K562 (cell line): ENCODE measurements around the gene PDK3.

Source experiments
- CBX5 ChIP-seq: IDR thresholded peaks from 2 replicates; pipeline ENCODE4 v1.6.1; 2014; ENCODE audit warnings: low read depth, borderline replicate concordance
- CTCF ChIP-seq, 3 experiments: IDR thresholded peaks in 2 of 3; conservative IDR thresholded peaks in 1 of 3; 2 replicates each; pipeline ENCODE4 v1.5.1; 2011 to 2012; ENCODE audit warnings: low read length in 3 of 3, mild to moderate bottlenecking in 3 of 3, control low read depth in 2 of 3, improper control_type of control experiment in 1 of 3, inconsistent platforms in 1 of 3, low read depth in 1 of 3, mixed read lengths in 1 of 3, moderate library complexity in 1 of 3; ENCODE audit not compliant: insufficient read depth in 2 of 3
- FOS ChIP-seq: IDR thresholded peaks from 3 replicates; pipeline ENCODE4 v1.6.1; 2011; ENCODE audit not compliant: insufficient read length; ENCODE audit errors: extremely low read depth
- HNRNPL ChIP-seq: fragments of 200-400 bp; formaldehyde crosslinking; IDR thresholded peaks from 2 replicates; pipeline ENCODE4 v1.6.1; 2017; ENCODE audit warnings: low read depth, mild to moderate bottlenecking, low read length
- MXD1 ChIP-seq: fragments of 250-450 bp; sonication (Bioruptor Pico); IDR thresholded peaks from 2 replicates; pipeline ENCODE4 v1.8.0; 2021; ENCODE audit warnings: borderline replicate concordance, mild to moderate bottlenecking, moderate library complexity; ENCODE audit not compliant: poor library complexity, severe bottlenecking
- PBX2 ChIP-seq, 2 experiments: IDR thresholded peaks in 1 of 2; conservative IDR thresholded peaks in 1 of 2; 2 replicates each; pipeline ENCODE4 v1.6.1; 2016; ENCODE audit warnings: low read depth in 2 of 2, mild to moderate bottlenecking in 1 of 2, missing compliant biosample characterization in 1 of 2, missing genetic modification characterization in 1 of 2, moderate library complexity in 1 of 2
- SIN3A ChIP-seq, 2 experiments: fragments of 150-350 bp in 1 of 2; IDR thresholded peaks; 2 replicates each; pipeline ENCODE4 v1.6.1; 2011 to 2016; ENCODE audit warnings: borderline replicate concordance in 2 of 2, low read depth in 2 of 2, low read length in 2 of 2, mild to moderate bottlenecking in 2 of 2, moderate library complexity in 2 of 2; ENCODE audit not compliant: control insufficient read depth in 1 of 2
- TAF1 ChIP-seq: IDR thresholded peaks from 2 replicates; pipeline ENCODE4 v1.6.1; 2011; ENCODE audit warnings: mild to moderate bottlenecking, low read length, moderate library complexity; ENCODE audit not compliant: insufficient read depth, control insufficient read depth, severe bottlenecking; ENCODE audit errors: extremely low read depth
- UBTF ChIP-seq, 2 experiments: IDR thresholded peaks; 2 replicates each; pipeline ENCODE4 v1.6.1; 2012; ENCODE audit warnings: improper control_type of control experiment in 2 of 2, low read depth in 2 of 2, low read length in 2 of 2, borderline replicate concordance in 1 of 2
- ZNF124 ChIP-seq: sonication (generic); formaldehyde crosslinking; IDR thresholded peaks from 2 replicates; pipeline ENCODE4 v1.8.1; 2022; ENCODE audit warnings: missing genetic modification reagents
- ZNF23 ChIP-seq: fragments of 250-450 bp; sonication (Bioruptor Pico); IDR thresholded peaks from 2 replicates; pipeline ENCODE4 v1.4.0; 2020; ENCODE audit warnings: mild to moderate bottlenecking
- ZNF280A ChIP-seq: fragments of 450-650 bp; IDR thresholded peaks from 2 replicates; pipeline ENCODE4 v1.6.1; 2018; ENCODE audit warnings: mild to moderate bottlenecking, low read depth; ENCODE audit not compliant: partially characterized antibody
- ZNF318 ChIP-seq, 2 experiments: fragments of 450-650 bp; IDR thresholded peaks; 2 replicates each; pipeline ENCODE4 v1.6.1; 2016; ENCODE audit warnings: mild to moderate bottlenecking in 2 of 2, borderline replicate concordance in 1 of 2, low read depth in 1 of 2, moderate library complexity in 1 of 2
- ZNF75A ChIP-seq: fragments of 450-650 bp; formaldehyde crosslinking; IDR thresholded peaks from 2 replicates; pipeline ENCODE4 v1.4.0; 2020; ENCODE audit warnings: mild to moderate bottlenecking

- TF ChIP-seq UBTF (IDR thresholded peaks at IDR 0.05; ENCODE audit: borderline replicate concordance in 1 of 2, low read depth in 2 of 2, low read length in 2 of 2) = no peak
- no peak for TF ChIP-seq ZNF124
- no peak for TF ChIP-seq MXD1 (CRISPR knock-in tag)
- no peak for TF ChIP-seq TAF1
- TF ChIP-seq CTCF (IDR thresholded peaks at IDR 0.05 in 2 of 3, conservative IDR thresholded peaks at IDR 0.05 in 1 of 3; ENCODE audit: insufficient read depth in 2 of 3, low read depth in 1 of 3, low read length in 3 of 3) = peak in 1 of 3 experiments; percentile 34; a peak in 2 of 6 replicates
- no peak for TF ChIP-seq ZNF280A
- TF ChIP-seq HNRNPL = no peak
- no peak for TF ChIP-seq ZNF318 (IDR thresholded peaks at IDR 0.05; ENCODE audit: borderline replicate concordance in 1 of 2, low read depth in 1 of 2)
- no peak for TF ChIP-seq ZNF23 (CRISPR knock-in tag)
- TF ChIP-seq FOS = no peak
- TF ChIP-seq ZNF75A (CRISPR knock-in tag) = no peak
- no peak for TF ChIP-seq PBX2 (CRISPR knock-in tag; IDR thresholded peaks at IDR 0.05; ENCODE audit: low read depth)
- no peak for TF ChIP-seq PBX2 (tag; conservative IDR thresholded peaks at IDR 0.05; ENCODE audit: low read depth)
- TF ChIP-seq CBX5 = no peak
- no peak for TF ChIP-seq SIN3A (IDR thresholded peaks at IDR 0.05; ENCODE audit: borderline replicate concordance in 2 of 2, control insufficient read depth in 1 of 2, low read depth in 2 of 2, low read length in 2 of 2)
Observed at GRCh38 chrX:24498181-24498580, 33.1 kb downstream of the PDK3 start.
